HG02610 (cell line): Measurements from ENCODE around the gene RHOA.
"Not testable (repeated sequence)": the region's sequence is repeated elsewhere in the genome, so short reads cannot be mapped to it uniquely, and the experiment has no call there.

Experiments
- ATAC-seq: cut with Tn5 transposase; IDR thresholded peaks from one replicate; pipeline ENCODE4 v1.9.1; 2021; ENCODE audit warnings: mild to moderate bottlenecking, moderate library complexity; ENCODE audit not compliant: unreplicated experiment

RHOA gene

GRCh38 chr3:49412632-49413337, 1.0 kb upstream of the RHOA start:
- no peak for ATAC-seq

GRCh38 chr3:49411535-49411967, 225 bp downstream of the RHOA start:
- peak; percentile 20 for ATAC-seq

- no peak for ATAC-seq
These were observed 786 bp downstream of the RHOA start for GRCh38 chr3:49410846-49411534.

- no peak for ATAC-seq
These were observed 1.5 kb downstream of the RHOA start for GRCh38 chr3:49410066-49410845.

- ATAC-seq: no peak
These were observed 4.9 kb downstream of the RHOA start for GRCh38 chr3:49406571-49407565.

- ATAC-seq: not testable (repeated sequence)
These were observed 6.2 kb downstream of the RHOA start for GRCh38 chr3:49405570-49405969.

GRCh38 chr3:49403891-49404290, 7.9 kb downstream of the RHOA start:
- ATAC-seq: no peak

- ATAC-seq: no peak
These were observed 10.0 kb downstream of the RHOA start for GRCh38 chr3:49401766-49402165.

GRCh38 chr3:49399461-49399860, 12.3 kb downstream of the RHOA start:
- ATAC-seq: no peak

GRCh38 chr3:49397470-49397869, 14.3 kb downstream of the RHOA start:
- no peak for ATAC-seq

GRCh38 chr3:49391310-49391709, 20.5 kb downstream of the RHOA start:
- not testable (repeated sequence) for ATAC-seq

GRCh38 chr3:49389297-49389696, 22.5 kb downstream of the RHOA start:
- no peak for ATAC-seq

- no peak for ATAC-seq
These were observed 23.4 kb downstream of the RHOA start for GRCh38 chr3:49388289-49388820.

- ATAC-seq: no peak
These were observed 24.1 kb downstream of the RHOA start for GRCh38 chr3:49387721-49388120.

- no peak for ATAC-seq
These were observed 25.6 kb downstream of the RHOA start for GRCh38 chr3:49386056-49386756.

- no peak for ATAC-seq
These were observed 26.2 kb downstream of the RHOA start for GRCh38 chr3:49385617-49386016.

GRCh38 chr3:49383387-49383786, 28.4 kb downstream of the RHOA start:
- ATAC-seq: no peak

- ATAC-seq: no peak
These were observed 33.4 kb downstream of the RHOA start for GRCh38 chr3:49378249-49378895.

GRCh38 chr3:49377483-49377882, 34.3 kb downstream of the RHOA start:
- ATAC-seq: no peak
